Transverse colon (tissue), 4 donors: ENCODE data around the gene PLXNB2.

Experiments
- EP300 ChIP-seq: sonication (generic); formaldehyde crosslinking; IDR thresholded peaks from one replicate; pipeline ENCODE4 v1.6.1; 2017; ENCODE audit warnings: antibody characterized with exemption, low read depth
- POLR2A ChIP-seq: fragments of 450-650 bp; IDR thresholded peaks from one replicate; pipeline ENCODE4 v1.6.1; 2016; ENCODE audit warnings: antibody characterized with exemption, mild to moderate bottlenecking, moderate library complexity
- POLR2AphosphoS5 ChIP-seq, 3 donors: sonication (generic); formaldehyde crosslinking; IDR thresholded peaks; one replicate each; pipeline ENCODE4 v1.6.1; 2016; ENCODE audit warnings: antibody characterized with exemption in 3 of 3
- TF ChIP-seq, protein P1 (sequence below), 5 experiments: fragments of 200-600 bp in 3 of 5; fragments of 450-650 bp in 2 of 5; sonication (generic) in 3 of 5; IDR thresholded peaks; 1 replicate in 2 of 5; 2 replicates in 3 of 5; pipeline ENCODE4 v1.5.1; 2016 to 2017; ENCODE audit warnings: antibody characterized with exemption in 5 of 5, inconsistent platforms in 3 of 5, mild to moderate bottlenecking in 2 of 5, moderate library complexity in 1 of 5

DNA sequence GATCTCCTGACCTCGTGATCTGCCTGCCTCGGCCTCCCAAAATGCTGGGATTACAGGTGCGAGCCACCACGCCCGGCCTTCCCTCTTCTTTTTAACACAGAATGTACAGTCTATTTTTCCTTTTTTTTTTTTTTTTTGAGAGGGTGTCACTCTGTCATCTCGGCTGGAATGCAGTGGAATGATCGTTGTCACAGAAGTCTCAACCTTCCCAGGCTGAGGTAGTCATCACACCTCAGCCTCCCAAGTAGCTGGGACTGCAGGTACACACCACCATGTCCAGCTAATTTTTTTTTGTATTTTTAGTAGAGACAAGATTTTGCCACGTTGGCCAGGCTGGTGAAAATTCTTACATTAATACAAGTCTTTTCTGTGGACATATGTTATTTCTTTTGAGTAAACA, 48.7 kb upstream of the PLXNB2 start:
- TF ChIP-seq POLR2A (no peak), EP300 (no peak), POLR2AphosphoS5 (IDR thresholded peaks at IDR 0.05) (no peak)
- TF ChIP-seq, protein P1, sequence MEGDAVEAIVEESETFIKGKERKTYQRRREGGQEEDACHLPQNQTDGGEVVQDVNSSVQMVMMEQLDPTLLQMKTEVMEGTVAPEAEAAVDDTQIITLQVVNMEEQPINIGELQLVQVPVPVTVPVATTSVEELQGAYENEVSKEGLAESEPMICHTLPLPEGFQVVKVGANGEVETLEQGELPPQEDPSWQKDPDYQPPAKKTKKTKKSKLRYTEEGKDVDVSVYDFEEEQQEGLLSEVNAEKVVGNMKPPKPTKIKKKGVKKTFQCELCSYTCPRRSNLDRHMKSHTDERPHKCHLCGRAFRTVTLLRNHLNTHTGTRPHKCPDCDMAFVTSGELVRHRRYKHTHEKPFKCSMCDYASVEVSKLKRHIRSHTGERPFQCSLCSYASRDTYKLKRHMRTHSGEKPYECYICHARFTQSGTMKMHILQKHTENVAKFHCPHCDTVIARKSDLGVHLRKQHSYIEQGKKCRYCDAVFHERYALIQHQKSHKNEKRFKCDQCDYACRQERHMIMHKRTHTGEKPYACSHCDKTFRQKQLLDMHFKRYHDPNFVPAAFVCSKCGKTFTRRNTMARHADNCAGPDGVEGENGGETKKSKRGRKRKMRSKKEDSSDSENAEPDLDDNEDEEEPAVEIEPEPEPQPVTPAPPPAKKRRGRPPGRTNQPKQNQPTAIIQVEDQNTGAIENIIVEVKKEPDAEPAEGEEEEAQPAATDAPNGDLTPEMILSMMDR (IDR thresholded peaks at IDR 0.05) = no peak
